HG02610 (cell line): ENCODE results near the gene NAXD.

Source experiments
- ATAC-seq: cut with Tn5 transposase; IDR thresholded peaks from one replicate; pipeline ENCODE4 v1.9.1; 2021; ENCODE audit warnings: mild to moderate bottlenecking, moderate library complexity; ENCODE audit not compliant: unreplicated experiment

NAXD gene

DNA sequence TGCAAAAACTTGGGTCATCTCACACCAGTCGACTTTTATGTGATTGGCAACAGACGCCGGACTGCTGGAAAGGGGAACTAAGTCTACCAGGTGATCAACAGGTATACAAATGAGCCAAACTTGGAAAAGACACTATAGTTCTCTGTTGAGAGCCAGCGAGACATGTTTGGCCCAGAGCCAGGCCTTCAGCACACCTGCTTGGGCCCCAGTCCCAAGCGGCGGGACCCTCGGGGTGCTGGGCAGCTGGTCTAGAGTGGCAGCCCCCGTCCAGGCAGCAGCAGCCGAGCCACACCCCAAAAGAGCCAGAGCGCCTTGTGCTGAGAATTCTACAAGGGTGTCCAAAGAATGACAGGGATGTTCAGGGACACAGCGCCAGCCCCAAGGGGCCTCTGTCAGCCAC, 28.0 kb downstream of the NAXD start:
- ATAC-seq: no peak

DNA sequence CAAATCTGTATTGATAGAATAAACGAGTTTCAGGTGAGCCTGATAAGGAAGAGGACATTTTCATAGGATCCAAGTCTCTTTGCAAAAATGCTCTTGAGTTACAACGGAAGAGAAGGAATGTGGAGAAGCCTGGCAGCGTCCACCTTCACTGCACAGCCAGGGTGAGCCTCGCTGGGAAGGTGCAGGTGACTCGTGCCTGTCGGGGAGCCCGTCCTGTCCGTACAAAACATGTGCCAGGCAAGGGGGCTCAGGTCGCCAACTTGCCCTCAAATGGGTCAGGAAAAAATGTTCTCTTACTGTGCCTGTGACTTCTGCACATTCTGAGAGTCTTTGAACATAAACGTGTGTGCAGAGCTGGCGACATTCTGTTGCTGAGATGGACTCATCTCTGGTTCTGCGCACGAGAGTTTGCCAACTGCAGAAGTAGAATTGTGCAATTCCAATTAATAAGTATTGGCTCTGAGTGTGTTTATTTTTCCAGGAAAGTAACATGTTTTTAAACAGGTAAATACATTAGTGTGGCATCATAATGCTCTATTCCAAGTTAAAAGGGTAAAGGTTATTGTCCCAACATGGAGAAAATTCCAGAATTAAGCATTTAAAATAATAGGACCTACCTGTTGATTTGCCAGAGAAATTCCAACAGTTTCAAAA, 28.6 kb downstream of the NAXD start:
- ATAC-seq: no peak

DNA sequence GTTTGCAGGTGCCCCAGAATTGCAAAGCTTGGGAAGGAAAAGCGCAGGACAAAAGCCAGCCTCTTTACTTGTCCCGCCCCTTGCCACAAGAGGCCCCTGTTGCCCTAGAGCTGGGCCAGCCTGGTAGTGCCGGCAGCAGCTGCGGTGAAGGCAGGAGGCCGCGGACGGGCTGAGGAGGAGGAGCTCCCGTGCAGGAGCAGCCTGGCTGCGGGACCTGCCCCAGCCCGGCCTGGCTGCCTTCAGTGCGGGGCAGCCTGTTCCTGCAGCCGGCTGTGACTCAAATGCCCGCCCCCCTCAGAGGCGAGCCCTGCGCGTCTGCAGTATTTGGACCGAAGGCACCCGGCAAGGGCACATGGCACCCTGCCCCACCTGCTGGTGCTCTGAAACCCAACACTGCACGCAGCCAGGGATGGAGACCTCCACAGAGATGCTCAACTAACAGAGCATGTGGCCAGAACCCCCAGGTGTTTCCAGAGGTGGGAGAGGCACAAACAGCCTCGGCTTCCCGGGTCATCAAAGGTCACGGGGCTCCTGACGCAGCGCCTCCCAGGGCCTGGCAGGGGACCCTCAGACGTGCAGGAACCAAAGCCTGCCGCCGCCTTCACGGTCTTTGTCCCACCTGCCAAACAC, 29.7 kb downstream of the NAXD start:
- peak; percentile 76 for ATAC-seq

DNA sequence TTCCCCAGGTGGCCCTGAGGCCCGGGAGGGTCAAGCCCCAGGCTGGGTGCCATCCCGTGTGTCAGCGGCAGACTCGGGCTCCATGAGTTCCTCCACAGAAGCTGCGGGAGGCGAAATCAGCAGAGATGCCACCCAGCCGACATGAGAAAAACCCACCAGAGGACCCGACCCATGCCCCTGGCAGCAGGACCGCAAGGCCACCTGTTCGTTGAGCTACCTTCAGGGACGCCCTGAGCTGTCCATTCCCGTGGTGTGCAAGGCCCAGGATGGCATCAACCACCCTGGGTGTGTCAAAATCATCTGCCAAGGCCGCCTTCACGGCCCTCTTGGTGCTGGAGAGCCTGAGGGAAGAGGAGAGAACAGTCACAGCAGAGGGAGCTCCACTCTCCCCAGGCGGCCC, 30.4 kb downstream of the NAXD start:
- ATAC-seq: no peak

DNA sequence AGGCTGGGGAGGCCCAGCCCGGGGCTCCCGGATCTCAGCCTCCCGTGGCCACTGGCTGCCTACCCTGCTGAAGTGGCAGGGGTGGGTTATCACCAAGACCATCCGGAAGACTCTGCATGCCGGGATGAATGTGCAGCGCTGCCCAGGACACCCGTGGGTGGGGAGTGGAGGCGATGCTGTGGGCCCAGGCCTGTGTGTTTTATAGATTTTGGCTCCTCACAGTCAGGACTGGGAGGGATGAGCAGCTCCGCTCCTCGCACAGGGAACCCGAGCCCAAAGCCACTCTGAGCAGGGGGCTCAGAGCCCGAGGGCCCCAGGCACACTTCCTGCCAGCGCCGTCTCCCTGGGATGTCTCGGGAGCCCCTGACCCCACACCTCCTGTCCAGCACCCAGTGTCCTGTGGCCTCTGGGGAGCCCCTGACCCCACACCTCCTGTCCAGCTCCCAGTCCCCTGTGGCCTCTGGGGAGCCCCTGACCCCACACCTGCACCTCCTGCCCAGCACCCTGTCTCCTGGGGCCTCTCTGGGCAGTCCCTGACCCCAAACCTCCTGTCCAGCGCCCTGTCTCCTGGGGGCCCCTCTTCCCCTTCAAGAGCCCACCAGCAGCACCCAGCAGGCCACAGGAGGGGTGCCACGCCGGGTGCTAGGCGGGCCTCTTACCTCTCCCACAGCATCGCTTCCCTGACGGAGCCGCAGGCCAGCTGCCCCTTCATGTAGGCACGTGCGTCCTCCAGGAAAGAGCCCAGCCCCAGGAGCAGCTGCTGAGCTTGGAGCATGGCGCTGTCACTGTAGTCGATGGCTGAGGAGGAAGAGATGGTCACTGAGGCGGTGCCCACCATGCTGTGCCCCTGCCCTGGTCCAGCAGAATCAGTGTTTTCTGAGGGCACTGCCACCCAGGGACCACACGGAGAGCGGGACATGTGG, 31.4 kb downstream of the NAXD start:
- ATAC-seq: no peak

DNA sequence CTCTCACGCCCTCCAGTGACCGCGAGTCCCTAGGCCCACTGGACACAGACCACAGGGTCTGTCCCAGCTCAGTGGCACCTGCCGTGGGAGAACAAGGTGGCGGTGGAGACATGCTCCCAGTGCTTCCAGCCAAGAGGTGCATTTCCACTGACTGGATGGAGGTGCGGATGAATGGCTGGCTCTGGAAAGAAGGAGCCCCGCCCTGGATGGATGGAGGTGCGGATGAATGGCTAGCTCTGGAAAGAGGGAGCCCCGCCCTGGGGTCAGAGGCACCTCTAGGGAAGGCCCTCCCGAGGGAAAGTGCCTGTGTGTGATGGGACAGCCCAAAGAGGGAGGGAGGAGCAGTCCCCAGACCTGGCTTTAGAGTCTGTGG, 32.0 kb downstream of the NAXD start:
- no peak for ATAC-seq

DNA sequence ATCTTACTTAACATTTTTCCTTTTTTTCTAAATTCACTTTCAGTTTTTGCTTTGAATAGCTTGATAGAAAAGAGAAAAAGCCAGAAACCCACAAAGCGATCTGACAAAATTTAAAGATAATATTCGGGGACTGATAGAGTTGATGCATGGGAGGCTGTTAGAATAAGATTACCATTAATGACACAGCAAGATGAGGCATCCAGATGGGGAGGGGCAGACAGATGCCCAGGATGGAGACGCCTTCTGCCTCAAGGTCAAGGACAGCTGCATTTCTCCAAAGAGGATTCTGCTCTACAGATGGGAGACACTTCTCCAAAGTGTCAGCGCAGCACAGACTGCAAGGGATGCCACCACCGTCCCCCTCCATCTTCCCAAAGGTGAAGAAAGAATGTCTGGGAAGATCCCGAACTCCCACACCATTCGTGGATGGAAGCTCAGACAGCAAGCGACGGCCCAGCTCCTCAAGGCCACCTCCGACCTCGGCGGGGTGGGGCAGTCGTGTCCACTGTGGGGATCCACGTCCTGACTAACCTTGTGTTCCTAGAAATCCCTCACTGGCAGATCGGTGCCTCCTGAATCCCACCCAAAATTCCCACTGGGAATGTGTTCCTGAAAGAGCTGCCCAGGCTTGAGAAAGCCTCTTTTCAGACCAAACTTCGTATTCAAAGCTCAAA, 32.9 kb downstream of the NAXD start:
- ATAC-seq: no peak

DNA sequence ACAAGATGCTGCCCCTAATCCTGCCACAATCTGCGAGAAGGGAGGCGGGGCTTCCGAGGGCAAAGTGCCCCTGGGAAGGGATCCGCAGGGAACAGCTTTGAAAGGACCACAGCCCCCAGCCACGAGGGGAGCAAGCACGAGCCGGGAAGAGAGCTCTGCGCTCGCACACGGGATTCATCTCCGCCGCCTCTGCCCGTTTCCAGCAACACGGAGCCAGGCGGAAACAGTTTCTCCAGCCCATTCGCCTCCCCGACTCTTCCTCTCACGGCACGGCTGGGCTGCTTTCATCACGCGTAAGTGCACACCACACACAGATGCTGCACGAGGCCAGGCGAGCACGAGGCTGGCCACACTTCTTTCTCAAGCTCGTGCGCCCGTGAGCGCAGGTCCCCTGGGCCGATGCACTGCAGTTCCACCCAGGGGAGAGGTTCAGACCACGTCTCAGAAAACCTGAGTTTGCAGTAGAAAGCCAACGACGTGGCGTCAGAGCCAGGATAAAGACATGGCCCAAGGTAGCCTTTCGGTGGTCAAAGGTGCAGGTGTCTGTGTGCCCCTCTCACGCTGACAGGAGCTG, 33.6 kb downstream of the NAXD start:
- no peak for ATAC-seq

DNA sequence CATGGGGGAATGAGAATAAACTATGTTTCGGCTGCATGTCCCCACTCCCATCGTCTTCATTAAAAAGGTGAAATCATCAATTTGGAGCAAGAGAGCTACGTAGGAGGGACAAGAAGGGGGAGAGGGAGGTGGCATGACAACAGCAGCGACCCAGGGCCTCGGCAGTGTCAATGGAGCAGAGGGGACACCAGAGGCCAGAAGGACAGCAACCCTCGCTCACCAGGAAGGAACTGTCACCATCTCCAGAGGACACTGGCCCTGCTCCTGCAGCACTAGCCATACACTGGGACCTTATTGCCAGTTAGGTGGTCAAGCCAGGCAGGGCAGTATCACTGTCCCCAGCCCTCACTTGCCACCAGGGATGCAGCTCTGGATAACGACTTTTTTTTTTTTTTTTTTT, 34.2 kb downstream of the NAXD start:
- ATAC-seq: no peak

DNA sequence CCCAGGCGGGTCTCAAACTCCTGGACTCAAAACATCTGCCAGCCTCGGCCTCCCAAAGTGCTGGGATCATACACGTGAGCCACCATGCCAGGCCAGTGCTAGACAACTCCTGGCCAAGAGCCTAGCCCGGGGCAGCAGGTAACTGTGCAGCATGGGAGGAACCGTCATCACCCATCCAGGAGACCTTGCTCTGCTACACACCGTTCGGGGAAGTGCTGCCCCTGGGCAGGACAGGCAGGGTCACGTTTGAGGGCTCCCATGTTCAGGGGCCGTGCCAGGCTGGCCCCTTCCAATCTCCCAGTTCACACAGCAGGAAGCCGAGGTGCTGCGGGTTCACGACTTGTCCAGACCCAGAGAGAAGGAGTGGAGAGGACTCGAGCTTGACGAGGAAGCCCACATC, 35.1 kb downstream of the NAXD start:
- ATAC-seq: no peak

DNA sequence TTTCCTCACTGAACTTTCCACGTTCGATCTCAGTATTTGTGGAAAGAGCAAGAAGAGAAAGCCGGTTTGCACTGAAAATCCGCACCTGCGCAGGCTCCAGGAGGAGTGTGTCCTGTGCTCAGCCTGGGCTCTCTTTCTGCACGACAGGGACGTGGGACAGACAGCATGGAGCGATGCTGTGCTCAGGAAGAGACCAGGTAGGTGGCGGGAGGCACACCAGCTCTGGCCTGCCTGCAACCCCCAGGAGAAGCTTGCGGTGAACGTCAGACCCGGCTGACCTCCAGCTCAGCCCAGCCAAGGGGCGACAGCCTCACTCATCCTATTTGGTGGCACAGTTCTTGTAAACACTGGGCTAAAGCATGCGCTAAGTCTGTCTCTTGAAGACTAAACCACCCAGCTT, 35.9 kb downstream of the NAXD start:
- no peak for ATAC-seq

DNA sequence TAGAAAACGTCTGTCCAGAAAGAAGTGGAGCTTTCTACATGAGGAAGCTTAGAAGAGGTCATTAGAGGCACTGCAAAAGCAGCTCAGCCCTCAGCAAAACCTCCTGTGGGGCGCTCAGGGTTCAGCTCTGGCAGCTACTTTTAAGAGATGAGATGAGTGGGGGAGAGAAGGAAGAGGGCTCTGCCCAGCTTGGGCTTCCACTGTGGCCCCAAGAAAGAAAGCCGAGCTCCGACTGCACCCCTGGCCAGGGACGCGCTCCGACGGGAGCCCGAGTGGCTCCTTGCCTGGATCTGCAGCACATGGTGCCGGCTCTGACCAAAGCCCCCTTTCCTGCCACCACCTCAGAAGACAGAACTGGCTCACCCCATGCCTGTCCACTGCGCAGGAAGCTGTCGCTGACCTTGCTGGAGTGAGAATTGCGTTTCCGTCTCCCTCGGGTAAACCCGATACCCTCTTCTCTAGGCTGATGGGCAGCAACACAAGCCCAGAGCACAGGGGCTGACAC, 36.4 kb downstream of the NAXD start:
- ATAC-seq: no peak

DNA sequence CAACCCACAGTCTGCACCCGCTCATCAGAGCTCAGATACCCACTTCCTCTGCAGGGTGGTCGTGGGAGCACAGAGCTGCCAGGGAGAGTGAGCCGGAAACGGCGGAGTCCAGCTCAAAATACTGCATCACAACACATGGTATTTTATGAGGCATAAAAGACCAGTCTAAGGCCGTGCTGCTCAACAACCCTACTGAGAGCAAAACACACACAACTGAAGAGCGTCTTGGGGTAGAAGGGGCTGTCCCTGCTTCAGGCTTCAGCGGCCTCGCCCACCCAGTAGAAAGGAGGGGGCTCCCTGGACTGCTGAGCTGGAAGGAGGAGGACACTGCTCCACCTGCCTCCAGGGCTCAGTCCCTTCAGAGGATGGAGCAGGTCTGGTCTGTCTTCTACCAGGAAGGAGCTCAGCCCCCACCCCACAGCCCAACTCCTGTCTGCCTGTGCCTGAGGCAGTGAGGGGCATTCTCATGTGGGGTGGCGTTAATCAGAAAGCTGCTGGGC, 36.9 kb downstream of the NAXD start:
- ATAC-seq: no peak

DNA sequence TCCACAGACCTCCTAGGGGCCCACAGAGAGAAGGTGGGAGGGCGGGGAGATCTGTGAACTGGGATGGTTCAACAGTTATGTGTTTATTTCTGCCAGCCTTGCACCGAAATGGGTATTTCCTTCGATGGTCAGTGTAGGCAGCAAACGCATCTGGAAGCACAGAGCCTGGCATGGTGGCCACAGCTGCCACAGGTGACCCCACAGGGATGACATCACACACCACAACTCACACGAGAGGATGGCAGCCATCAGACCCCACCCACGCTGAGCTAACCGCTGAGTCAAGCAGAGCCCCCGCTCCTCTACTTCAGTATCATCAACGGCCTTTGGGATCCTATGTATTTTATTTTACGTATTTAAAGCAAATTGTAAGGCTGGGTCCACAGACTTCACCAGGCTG, 37.4 kb downstream of the NAXD start:
- ATAC-seq: no peak

DNA sequence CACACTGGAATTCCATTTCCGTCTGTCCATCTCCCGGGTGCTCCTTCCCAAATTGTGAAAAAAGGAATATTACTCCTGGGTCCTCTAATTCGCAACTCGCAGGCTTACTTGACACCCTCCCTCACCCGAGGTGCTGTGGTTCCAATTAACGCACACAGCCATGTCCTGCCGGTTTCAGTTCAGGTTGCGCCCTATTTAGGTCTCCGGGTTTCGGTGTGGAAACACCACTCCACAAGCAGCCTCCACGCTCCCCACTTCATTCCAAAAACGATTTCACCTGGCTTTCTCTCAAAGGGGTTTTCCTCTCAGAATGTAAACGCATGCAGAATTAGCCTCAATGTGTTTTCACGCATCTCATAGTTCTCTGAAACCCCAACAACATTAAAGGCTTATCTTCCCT, 37.9 kb downstream of the NAXD start:
- no peak for ATAC-seq

DNA sequence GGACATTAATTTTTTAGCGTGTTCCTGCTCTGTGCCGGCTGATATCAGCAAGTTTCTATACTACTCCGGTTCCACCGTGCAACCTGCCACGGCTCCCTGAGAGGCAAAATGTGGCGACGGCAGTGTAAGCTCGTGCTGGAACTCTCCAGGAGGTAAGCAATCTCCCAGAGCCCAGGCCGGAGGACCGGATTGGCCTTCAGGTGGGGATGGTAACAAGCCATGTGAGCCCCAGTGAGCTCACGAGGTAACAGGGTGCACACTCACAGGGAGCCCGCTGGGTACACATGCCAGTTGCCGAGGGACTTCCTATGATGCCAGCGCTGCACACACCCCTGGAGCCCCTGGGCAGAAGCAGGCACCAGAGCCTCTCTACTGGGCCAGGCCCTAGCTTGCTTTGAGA, 38.5 kb downstream of the NAXD start:
- ATAC-seq: no peak

DNA sequence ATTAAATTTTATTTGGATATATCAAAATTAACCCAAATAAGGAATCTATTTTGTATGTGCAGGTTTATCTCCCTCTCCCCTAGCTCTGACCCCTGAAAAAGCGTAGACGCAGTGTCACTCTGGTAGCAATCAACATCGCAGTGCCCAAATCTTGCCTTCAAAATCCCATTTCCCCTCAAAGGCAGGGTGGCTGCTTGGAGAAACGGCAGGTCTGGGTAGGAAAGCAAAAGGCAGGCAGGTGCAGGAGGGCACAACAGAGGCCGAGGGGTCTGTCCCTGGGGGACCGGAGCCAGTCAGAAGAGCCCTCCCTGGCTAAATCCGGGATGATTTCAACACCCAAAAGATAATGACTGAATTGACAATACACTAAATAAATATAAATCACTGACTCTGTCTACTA, 41.9 kb downstream of the NAXD start:
- ATAC-seq: no peak

DNA sequence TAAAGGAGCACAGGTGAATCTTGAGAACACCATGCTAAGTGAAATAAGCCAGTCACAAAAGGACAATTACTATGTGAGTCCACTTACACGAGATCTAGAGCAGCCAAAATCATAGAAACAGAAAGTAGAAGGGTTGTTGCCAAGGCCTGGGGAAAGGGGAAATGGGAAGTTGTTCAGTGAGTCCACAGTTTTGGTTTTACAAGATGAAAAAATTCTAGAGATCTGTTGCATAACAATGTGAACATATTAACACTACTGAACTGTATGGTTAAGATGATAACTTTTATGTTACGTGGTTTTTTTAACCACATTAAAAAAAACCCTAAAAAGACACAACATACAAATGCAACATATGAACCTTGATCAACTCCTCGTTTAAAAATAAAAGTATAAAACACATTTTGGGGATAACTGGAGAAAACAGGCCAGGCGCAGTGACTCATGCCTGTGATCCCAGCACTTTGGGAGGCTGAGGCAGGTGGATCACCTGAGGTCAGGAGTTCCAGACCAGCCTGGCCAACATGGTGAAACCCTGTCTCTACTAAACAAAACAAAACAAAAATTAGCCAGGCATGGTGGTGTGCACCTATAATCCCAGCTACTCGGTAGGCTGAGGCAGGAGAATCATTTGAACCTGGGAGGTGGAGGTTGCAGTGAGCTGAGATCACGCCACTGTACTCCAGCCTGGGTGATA, 43.0 kb downstream of the NAXD start:
- ATAC-seq: peak; percentile 91

DNA sequence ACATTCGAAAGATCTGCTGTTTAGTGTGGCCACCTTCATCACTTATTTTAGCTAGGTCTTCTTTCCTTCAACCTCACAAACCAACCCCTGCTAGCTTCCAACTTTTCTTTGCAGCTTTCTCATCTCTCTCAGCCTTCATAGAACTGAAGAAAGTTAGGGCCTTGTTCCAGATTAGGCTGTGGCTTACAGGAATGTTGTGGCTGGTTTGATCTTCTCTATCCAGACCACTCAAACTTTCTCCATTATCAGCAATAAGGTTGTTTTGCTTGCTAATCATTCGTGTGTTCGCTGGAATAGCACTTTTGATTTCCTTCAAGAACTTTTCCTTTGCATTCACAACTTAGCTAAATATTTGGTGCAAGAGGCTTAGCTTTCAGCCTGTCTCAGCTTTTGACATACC, 45.9 kb downstream of the NAXD start:
- ATAC-seq: no peak

DNA sequence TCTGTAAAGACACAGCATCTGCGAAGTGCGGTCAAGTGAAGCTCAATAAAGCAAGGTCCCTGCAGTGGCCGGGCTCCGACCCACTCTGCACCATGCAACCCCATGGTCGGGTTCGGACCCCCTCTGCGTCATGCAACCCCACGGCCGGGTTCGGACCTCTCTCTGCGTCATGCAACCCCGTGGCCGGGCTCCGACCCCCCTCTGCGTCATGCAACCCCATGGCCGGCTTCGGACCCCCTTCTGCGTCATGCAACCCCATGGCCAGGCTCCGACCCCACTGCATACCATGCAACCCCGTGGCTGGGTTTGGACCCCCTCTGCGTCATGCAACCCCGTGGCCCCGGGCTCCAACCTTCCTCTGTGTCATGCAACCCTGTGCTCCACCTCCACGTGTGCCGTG, 46.7 kb downstream of the NAXD start:
- ATAC-seq: no peak
